ENCODE data around the gene RPS6KA2.
"Not testable (repeated sequence)": the region's sequence is repeated elsewhere in the genome, so short reads cannot be mapped to it uniquely, and the experiment has no call there.

Gene RPS6KA2

GRCh38 chr6:166377721-166378120 lies 249.3 kb downstream of the RPS6KA2 start:
- no peak for DNase-seq (ENCODE audit: low read depth in 2 of 2)

GRCh38 chr6:166375013-166375412 lies 252.0 kb downstream of the RPS6KA2 start:
- DNase-seq (ENCODE audit: low read depth in 2 of 2), result no peak

DNA sequence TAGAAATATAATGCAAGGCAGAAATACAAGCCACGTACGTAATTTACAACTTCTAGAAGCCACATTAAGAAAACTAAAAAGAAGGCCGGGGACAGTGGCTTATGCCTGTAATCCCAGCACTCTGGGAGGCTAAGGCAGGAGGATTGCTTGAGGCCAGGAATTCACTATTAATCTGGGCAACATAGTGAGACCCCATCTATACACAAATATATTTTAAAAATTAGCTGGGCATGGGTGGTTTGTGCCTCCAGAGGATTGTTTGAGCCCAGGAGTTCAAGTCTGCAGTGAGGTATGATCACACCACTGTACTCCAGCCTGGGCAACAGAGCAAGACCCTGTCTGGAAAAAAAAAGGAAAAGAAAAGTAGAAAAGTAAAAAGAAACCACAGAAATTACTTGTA lies 256.6 kb downstream of the RPS6KA2 start:
- no peak for DNase-seq (ENCODE audit: low read depth in 2 of 2)

GRCh38 chr6:166369782-166370181 lies 257.3 kb downstream of the RPS6KA2 start:
- no peak for DNase-seq (ENCODE audit: low read depth in 2 of 2)

DNA sequence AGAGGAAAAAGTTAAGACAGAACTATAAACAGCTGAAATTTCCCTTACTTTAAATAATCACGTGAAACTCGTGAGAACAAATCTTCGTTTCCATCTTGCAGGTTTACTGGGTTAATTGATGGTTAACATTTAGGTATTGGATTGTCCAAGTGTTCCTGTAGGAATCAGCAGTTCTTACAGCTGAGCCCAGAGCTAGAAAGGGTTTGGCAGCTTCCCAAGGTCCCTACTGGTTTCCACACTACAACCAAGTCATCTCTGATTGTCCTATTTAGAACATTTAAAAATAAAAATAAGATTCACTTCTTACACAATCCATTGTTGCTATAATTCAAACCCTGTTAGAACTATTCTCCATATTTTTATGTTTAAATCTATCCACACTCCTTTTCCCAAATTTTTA lies 260.1 kb downstream of the RPS6KA2 start:
- no peak for DNase-seq (ENCODE audit: low read depth in 2 of 2)

DNA sequence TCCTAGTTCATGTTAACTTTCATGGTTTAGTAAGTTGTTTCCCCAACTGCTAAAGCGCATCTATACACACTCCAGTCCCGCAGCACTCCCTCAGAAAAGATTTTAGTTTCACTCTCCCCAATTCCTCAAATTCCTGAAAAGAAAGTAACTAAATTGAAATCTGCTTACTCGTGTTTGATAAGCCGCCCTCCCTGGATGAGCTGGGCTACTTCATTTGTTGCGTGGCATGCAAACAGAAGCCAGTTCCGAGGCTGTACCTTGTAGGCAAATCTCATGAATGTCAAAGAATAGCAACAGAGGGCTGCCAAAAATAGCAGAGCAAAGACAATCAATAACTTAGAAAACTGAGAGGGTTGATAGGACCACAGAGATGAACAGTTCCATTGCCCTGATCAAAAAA lies 261.2 kb downstream of the RPS6KA2 start:
- no peak for DNase-seq (ENCODE audit: low read depth in 2 of 2)

- DNase-seq (ENCODE audit: low read depth in 2 of 2), result no peak
Observed at GRCh38 chr6:166365221-166365620, 261.8 kb downstream of the RPS6KA2 start.

- no peak for DNase-seq (ENCODE audit: low read depth in 2 of 2)
Observed at GRCh38 chr6:166364456-166364855, 262.6 kb downstream of the RPS6KA2 start.

GRCh38 chr6:166362427-166362826 lies 264.6 kb downstream of the RPS6KA2 start:
- not testable (repeated sequence) for DNase-seq (ENCODE audit: low read depth in 2 of 2)

GRCh38 chr6:166361077-166361429 lies 266.0 kb downstream of the RPS6KA2 start:
- DNase-seq (ENCODE audit: low read depth in 2 of 2), result no peak

DNA sequence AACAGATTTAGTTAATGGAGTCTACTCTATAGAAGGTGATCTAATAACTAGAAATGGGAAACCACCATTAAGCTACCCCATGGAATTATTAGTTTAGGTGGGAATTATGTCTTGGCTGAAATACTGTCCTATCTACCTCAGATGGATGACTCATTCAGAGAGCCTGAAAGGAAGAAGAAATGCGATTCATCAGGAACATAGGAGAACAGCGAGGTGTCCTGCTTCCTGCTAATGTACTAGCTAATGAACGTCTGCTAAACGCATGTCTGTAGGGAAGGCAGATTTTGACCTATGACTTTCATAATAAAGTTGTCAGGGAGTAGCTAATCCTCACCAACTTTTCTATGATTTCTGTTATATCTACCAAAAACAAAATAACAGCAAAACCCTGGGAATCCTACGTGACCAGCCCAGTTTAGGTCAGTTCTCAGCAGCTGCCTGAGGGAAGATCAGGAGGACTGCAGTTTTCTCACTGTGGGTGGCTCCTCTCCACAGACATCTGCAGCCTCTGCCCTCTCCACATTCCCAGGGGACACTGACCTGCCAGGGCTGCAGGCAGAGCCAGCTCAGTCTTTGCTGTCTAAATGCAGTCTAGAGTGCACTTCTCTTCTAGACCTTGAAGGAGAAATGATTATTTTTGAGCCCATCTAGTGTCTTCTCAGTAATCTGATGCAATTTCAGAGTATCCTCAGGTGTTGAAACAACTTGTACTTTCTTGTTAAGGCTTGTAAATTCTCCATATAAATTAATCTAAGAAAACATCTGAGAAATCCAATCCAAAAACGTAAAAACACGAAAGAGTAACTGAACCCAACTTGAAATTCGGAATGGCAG lies 266.6 kb downstream of the RPS6KA2 start:
- no peak for DNase-seq (ENCODE audit: low read depth in 2 of 2)
